OCI-LY7 (cell line): ENCODE results near the gene NFKB2. TPM values are rescaled to one million over a fixed set of nuclear protein-coding genes. Genes with fewer than 3 reads are reported as not detected.
A peak's percentile ranks its signal among the peaks of the same experiment; 100 is the strongest.

ENCODE experiments used
- BruUV-seq: library from RNA; stranded (reverse); fragments of 400-500 nt; replicated peaks from 2 replicates; lab custom pipeline; 2021; lab: Mats Ljungman, UMichigan
- CTCF ChIA-PET: fragments of 300-600 bp; sonication (Branson Sonifier 250); formaldehyde crosslinking; loops from one replicate; lab custom pipeline; 2022; ENCODE audit warnings: antibody characterized with exemption; ENCODE audit not compliant: unreplicated experiment; lab: Charles Lee
- POLR2A ChIA-PET: fragments of 300-600 bp; sonication (Branson Sonifier 250); formaldehyde crosslinking; loops from one replicate; lab custom pipeline; 2022; ENCODE audit warnings: antibody characterized with exemption; lab: Charles Lee
- DNase-seq: peaks from one replicate; pipeline ENCODE4 v3.0.0-alpha.2; 2015; ENCODE audit warnings: low spot score
- H2AFZ ChIP-seq: fragments of 200-600 bp; sonication (generic), shearing (Covaris generic); 2 replicates; pipeline ENCODE4 v1.6.1; 2014; ENCODE audit warnings: mild to moderate bottlenecking, antibody characterized with exemption, low read length, moderate library complexity
- H3K27ac ChIP-seq: fragments of 200-600 bp; sonication (generic); 2 replicates; pipeline ENCODE4 v1.5.1; 2014; ENCODE audit warnings: mixed run types, low read depth, mild to moderate bottlenecking, moderate library complexity, low read length, inconsistent platforms; ENCODE audit not compliant: poor library complexity, severe bottlenecking
- H3K36me3 ChIP-seq: fragments of 200-600 bp; sonication (generic); 2 replicates; pipeline ENCODE4 v1.6.1; 2014; ENCODE audit warnings: mild to moderate bottlenecking, antibody characterized with exemption, low read length, moderate library complexity, mixed read lengths; ENCODE audit not compliant: insufficient read depth
- H3K4me1 ChIP-seq: fragments of 200-600 bp; sonication (generic); 2 replicates; pipeline ENCODE4 v1.5.1; 2014; ENCODE audit warnings: mild to moderate bottlenecking, low read length; ENCODE audit not compliant: insufficient read depth, poor library complexity, severe bottlenecking
- H3K4me2 ChIP-seq: fragments of 200-600 bp; sonication (generic); 2 replicates; pipeline ENCODE4 v1.6.1; 2014; ENCODE audit warnings: mild to moderate bottlenecking, low read length
- H3K4me3 ChIP-seq: fragments of 200-600 bp; sonication (generic); 2 replicates; pipeline ENCODE4 v1.5.1; 2014; ENCODE audit warnings: mild to moderate bottlenecking, low read depth, low read length; ENCODE audit not compliant: poor library complexity, severe bottlenecking
- H3K79me2 ChIP-seq: fragments of 200-600 bp; sonication (generic); 2 replicates; pipeline ENCODE4 v1.6.1; 2016; ENCODE audit warnings: low read depth, mild to moderate bottlenecking, low read length, moderate library complexity, mixed read lengths; ENCODE audit not compliant: insufficient read depth
- H3K9me2 ChIP-seq: fragments of 200-600 bp; sonication (generic); 2 replicates; pipeline ENCODE4 v1.6.1; 2016; ENCODE audit warnings: mild to moderate bottlenecking, low read length, mixed read lengths; ENCODE audit not compliant: insufficient read depth
- H3K9me3 ChIP-seq: fragments of 200-600 bp; sonication (generic); 2 replicates; pipeline ENCODE4 v1.6.1; 2014; ENCODE audit warnings: mild to moderate bottlenecking, mixed run types, low read length, mixed read lengths
- H4K20me1 ChIP-seq: fragments of 200-600 bp; sonication (generic); 2 replicates; pipeline ENCODE4 v1.6.1; 2014; ENCODE audit warnings: mild to moderate bottlenecking, antibody characterized with exemption, low read length, moderate library complexity, mixed read lengths; ENCODE audit not compliant: insufficient read depth
- CTCF ChIP-seq: fragments of 200-600 bp; sonication (generic); conservative IDR thresholded peaks from 2 replicates; pipeline ENCODE4 v1.5.1; 2014; ENCODE audit warnings: mild to moderate bottlenecking, antibody characterized with exemption, low read length, moderate library complexity, mixed read lengths
- EZH2phosphoT487 ChIP-seq: fragments of 200-600 bp; sonication (generic); IDR thresholded peaks from 2 replicates; pipeline ENCODE4 v1.6.1; 2018; ENCODE audit warnings: low read depth, borderline replicate concordance, mild to moderate bottlenecking, mixed run types, antibody characterized with exemption, low read length, moderate library complexity, mixed read lengths
- intact Hi-C: fragments of 100-400 bp; cut with micrococcal nuclease; formaldehyde crosslinking; loops from one replicate; pipeline ENCODE4 v1.10.0; 2022; ENCODE audit not compliant: unreplicated experiment
- total RNA-seq, 2 experiments: library from RNA; depleted of rRNA in 1 of 2; stranded (reverse); fragments of >200 nt in 1 of 2; shearing (Covaris generic) in 1 of 2; gene quantifications; 2 replicates each; pipeline ENCODE4 v1.2.3, GENCODE V29; 2014 to 2022

Gene NFKB2
- total RNA-seq, 2 experiments from 2014 or later, result 47.1 to 67.3 TPM

- H3K4me3 ChIP-seq, result no peak overlapping the region
- POLR2A ChIA-PET, result interaction anchor here (0.7 kb wide), 1 partner anchor 651 kb away, joined by 5 read pairs; no protein-coding TSS in a partner anchor
- CTCF ChIA-PET, result no interaction called here
- BruUV-seq, result no TSS peak
- intact Hi-C loops, result loop anchor here (5.0 kb wide), 2 partner anchors 65 to 230 kb away; no protein-coding TSS in a partner anchor
- no peak for DNase-seq
- no peak for TF ChIP-seq EZH2phosphoT487
- TF ChIP-seq CTCF, result no peak
- H2AFZ ChIP-seq, result no peak overlapping the region
- H4K20me1 ChIP-seq, result no peaks in the 10 kb centered on the region
- no peaks in the 10 kb centered on the region for H3K9me3 ChIP-seq
- no peak overlapping the region for H3K27ac ChIP-seq
- H3K9me2 ChIP-seq, result no peaks in the 10 kb centered on the region
- peaks cover 43% of the 10 kb centered on the region for H3K36me3 ChIP-seq
- peaks cover 9% of the 10 kb centered on the region; the same call in 1 of the 2 replicates for H3K79me2 ChIP-seq
- 0 out of 2 replicates have a peak overlapping the region, but pooled peaks have one; percentile 84 for H3K4me2 ChIP-seq
- H3K4me1 ChIP-seq, result peaks cover 29% of the 10 kb centered on the region
Observed at GRCh38 chr10:102397222-102398171, 2.0 kb downstream of the NFKB2 start.

GRCh38 chr10:102398172-102399020, 2.9 kb downstream of the NFKB2 start:
- H3K4me2 ChIP-seq, result 0 out of 2 replicates have a peak overlapping the region, but pooled peaks have one; percentile 67
- peaks cover 43% of the 10 kb centered on the region for H3K36me3 ChIP-seq
- peaks cover 26% of the 10 kb centered on the region for H3K4me1 ChIP-seq
- intact Hi-C loops, result loop anchor here (1.0 to 5.0 kb wide), 4 partner anchors 23 to 231 kb away; no protein-coding TSS in a partner anchor
- H2AFZ ChIP-seq, result no peak overlapping the region
- no peaks in the 10 kb centered on the region for H3K9me3 ChIP-seq
- peaks cover 9% of the 10 kb centered on the region; the same call in 1 of the 2 replicates for H3K79me2 ChIP-seq
- H3K4me3 ChIP-seq, result no peak overlapping the region
- BruUV-seq, result no TSS peak
- H3K9me2 ChIP-seq, result no peaks in the 10 kb centered on the region
- ChIA-PET POLR2A (interaction anchor here (0.9 to 1.6 kb wide), 2 partner anchors 22 to 132 kb away, joined by 3 to 5 read pairs; partner anchors contain the start of gene FBXL15), CTCF (interaction anchor here (0.5 to 1.3 kb wide), 2 partner anchors 47 to 195 kb away, joined by 4 read pairs; no protein-coding TSS in a partner anchor)
- H4K20me1 ChIP-seq, result no peaks in the 10 kb centered on the region
- TF ChIP-seq CTCF (no peak), EZH2phosphoT487 (no peak)
- no peak overlapping the region for H3K27ac ChIP-seq
- no peak for DNase-seq
